Measurements from ENCODE around the gene URI1.

Gene URI1

DNA sequence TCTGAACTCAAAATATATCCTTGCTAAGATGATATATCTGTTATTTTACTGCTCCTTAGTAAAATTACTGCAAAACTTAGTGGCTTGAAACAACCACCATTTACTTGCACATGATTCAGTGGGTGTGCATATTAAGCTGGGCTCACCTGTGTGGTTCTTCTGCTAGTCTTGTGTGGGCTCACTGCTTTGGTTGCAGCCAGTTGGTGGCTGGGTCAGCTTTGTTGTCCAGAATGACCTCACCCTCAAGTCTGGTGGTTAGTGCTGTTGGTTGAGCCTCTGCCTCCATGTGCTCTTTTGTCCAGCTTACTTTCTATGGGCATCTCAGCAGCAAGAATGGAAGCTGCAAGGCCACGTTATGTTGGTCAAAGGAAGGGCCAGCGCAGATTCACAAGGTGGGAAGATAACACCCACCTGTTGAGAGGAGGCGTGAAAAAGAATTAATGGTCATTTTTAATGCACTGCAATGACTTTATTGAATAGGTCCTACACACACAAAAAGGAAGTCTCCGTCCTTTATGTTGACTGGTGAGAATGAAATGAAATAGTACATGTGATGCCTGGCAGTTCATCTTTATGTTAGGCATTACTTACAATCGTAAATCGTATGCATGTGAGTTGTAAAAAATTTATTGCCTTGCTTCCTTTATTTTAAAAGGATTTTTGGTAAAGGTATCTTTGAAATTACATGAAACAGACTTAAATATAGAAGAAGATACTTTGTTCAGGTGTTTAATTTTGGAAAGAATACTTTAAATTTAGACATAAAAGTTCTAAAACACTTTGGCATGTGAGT is 34.3 kb downstream of the URI1 start:
- no peak for DNase-seq

DNA sequence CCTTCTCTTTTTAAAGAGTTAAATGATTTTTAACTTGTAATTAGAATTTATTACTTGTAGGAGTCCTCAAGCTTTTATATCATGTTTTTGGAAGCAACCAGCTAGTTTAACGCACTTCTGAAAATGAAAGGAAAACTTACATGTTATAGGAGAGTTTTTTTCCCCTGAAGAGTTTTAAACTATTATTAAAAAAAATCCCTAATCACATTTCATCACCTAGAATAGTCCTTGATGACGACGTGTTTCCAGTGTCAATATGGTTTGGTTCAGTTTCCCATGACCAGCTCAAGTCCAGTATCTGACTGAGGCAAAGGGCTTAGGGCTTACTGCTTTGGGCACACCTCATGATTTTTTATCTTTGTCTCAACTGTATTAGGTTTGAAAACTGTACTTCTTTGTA is 36.0 kb downstream of the URI1 start:
- DNase-seq, result no peak

DNA sequence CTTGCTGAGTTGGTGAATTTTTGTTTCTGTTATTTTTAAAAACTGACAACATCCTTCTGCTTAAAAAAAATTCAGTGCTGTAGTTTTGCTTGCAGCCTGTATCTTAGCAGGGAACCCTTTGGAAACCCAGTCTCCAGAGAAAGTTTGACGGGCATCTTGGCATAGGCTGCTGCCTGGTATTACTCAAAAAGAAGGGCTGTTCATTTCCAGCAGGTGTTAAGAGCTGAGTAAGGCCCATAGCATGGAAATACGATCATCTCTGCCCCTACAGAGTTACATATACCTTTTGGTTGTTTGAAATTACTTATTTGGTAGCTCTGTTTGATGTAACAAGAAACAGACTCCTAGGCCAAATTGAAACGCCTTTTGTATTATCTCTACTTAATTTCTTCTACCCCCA is 41.5 kb downstream of the URI1 start:
- DNase-seq, result no peak

DNA sequence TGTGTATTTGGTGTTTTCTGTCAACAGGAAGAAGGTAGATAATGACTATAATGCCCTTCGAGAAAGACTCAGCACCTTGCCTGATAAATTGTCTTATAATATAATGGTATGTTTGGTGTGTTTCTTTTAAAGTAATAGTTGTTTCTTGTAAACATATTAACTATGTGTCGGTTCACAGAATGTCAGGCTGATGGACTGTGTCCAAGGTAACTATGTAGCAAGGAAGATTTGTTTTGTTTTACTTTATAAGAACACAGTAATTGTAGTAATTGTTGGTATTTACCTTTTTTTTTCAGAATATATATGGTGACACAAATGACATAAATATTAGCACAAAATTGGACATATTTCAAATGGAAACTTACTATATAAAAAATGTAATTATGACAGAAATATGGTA is 43.2 kb downstream of the URI1 start:
- no peak for DNase-seq

DNA sequence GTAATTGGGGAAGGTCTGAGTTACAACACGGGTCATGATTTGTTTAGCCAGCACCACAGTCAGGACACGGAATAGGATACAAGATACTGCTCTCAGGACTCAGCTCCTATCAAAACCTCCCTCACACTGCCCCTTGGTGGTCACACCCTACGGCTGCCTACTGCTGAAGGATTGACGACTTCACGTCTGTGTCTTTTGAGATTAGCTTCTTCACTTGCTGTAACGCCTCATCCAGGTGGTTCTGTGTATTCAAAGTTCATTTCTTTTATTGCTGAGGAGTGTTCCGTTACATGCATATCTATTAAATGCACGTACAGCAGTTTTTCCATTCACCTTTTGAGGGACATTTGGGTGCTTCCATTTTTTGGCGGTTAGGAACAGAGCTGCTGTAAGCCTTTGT is 46.3 kb downstream of the URI1 start:
- DNase-seq, result no peak

DNA sequence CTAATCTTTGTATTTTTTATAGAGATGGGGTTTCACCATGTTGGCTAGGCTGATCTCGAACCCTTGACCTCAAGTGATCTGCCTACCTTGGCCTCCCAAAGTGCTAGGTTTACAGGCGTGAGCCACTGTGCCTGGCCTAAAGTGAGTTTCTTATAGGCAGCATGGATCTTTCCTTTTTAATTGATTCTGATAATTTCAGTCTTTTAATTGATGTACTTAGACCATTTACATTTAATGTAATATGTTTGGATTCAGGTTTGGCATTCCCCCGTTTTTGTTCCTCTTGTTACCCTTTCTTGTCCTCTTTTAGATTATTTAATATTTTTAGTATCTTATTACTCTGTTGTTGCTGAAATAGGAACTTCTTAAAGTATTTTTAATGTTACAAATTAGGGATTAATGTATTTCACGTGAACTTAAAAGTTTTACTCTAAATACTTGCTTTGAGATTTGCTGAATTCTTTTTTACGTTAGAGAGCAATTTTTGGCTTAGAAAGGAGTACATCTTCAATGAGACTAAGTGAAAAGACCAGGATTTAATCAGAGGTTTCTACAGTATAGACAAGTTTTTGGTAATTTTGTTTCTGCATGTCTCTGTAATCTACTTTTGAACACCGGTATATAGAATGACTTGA is 50.3 kb downstream of the URI1 start:
- DNase-seq, result no peak

DNA sequence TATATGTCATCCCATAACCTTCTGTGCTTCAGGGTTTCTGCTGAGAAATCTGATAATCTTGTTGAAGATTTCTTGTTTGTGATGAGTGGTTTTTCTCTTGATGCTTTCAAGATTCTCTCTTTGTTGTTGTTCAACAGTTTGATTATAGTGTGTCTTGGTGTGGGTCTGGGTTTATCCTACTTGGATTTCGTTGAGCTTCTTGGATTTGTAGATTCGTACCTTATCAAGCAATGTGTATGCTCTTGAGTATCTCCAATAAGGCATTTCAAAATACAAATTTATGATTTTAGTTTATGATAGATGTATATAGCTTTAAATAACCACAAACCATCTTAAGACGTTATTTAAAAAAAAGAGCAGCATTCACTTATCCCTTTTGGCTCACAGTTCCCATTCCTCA is 57.5 kb downstream of the URI1 start:
- DNase-seq, result no peak

DNA sequence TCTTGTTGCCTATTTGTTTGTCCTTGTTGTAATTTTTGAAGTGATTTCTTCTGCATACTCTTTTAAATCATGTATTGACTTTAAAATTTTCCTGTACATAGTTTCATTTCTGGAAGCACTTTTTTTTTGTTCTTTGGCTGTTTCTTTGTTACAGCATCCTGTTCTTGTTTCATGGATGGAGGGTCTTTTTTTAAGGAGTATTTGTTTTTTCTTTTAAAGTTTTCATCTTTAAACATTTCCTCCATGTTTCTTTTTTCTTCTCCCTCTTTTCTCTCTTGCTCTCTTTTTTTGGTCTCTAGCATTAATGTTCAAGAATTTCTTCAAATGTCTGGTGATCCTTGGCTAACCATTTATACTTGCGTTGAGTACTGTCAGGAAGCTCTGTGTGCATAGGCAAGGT is 58.8 kb downstream of the URI1 start:
- no peak for DNase-seq

DNA sequence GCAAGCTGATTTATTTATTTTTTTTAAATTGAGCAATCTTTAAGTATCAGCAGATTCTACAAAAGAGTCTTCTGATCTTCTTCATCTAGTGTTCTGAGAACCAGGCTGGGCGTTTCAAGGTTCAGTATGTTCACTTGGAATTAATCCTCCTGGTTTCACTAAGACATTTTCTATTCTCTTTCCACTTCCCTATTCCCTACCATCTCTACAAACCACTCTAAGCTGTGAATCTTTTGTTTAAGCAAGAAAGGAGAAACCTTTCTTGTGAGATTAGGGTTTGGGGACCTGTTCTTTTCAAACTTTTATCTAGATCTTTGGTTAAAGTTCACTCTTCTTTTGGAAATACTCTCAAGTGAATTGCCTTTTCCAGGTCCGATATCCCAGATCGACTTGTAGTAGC is 59.3 kb downstream of the URI1 start:
- no peak for DNase-seq

DNA sequence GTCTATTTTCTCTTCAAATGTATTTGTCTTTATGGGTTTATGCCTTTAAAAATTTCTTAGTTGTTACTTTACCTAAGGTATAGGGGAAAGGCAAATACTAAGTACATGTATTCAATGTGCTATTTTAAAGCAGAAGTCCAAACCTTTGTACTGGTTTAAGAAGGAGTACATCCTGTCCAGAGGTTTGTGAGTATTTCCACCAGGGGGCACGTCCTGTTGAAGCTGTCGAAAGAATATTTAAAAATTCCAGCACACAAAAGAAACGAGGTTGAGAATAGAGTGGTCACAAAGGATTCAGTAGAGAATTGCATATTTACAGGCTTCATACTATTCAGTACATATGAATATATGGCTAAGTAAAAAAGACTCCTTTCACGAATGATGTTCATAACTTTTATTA is 59.8 kb downstream of the URI1 start:
- no peak for DNase-seq

DNA sequence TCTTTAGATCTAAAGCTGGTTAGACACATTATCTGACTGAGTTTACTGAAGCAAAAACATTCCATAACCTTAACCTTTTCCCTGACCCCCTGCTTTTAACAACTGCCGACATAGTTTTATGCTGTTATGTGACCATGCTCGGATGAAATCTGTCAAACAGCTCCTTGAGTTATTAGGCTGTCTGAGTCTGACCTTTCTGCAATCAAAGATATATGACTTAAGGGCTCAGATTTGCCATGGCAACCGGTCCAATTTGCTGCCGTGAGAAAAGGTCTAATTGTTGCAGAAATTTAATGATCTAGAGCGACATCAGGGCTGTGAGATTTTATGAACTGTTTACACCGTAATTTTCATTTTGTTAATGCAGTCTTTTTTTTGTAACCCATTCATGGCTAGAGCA is 61.8 kb downstream of the URI1 start:
- no peak for DNase-seq

DNA sequence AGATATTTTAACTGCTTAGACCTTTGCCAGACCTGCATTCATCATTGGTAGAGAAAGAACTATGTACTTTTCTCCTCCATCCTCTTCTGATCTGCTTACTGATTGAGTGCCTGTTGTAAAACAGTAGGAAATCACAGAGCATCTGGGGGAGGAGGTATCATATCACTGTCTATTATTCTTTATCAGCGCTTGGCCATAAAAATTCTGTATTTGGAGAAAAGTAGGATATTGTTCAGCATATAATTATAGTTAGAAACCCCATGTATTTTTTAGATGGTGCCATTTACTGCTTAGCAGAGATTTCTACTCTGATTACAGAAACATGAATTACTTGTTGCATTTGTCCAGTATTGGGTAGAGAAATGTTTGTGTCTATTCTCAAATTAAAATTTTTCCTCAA is 62.4 kb downstream of the URI1 start:
- no peak for DNase-seq

DNA sequence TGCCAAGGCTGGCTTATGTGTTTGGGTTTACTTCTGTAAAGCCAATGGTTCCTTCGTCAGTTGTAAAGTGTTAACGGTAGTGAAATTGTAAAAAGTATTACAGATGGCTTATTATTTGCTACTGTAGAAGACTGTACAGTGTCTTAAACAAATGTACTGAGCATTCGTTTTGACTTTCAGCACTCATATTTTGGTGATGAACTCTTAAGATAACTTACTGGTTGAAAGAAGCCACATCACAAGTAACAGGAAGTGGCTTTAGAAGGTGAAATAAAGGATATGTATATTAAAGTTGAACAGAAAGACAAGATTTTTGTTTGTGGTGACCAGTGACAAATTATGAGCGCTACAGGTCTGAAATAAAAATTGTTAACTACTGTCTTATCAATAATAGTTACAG is 64.2 kb downstream of the URI1 start:
- no peak for DNase-seq

DNA sequence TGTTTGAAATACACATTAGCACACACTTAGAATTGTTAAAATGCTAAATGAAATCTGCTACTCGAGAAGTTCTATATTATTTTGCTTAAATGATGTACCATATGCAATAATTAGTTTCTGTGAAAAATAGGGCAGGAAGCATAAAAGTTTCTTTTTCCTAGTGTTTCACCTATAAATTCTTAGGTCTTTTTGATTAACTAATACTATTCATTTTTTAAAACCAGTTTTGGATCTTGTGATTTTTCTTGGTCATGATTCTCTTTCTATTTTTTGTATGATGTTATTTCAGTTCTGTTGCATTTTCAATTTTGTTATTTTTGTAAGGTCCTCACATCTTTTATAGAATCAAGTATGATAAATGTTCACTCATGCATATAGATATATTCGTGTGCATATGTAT is 66.1 kb downstream of the URI1 start:
- no peak for DNase-seq

DNA sequence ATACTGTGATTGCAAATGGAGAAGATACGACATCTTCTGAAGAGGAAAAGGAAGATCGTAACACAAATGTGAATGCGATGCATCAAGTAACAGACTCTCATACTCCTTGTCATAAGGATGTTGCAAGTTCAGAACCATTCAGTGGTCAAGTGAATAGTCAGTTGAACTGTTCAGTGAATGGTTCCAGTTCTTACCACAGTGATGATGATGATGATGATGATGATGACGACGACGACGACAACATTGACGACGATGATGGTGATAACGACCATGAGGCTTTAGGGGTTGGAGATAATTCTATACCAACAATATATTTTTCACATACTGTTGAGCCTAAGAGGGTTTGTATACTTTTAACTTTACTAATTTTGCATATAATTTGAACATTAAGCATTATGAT is 67.0 kb downstream of the URI1 start:
- no peak for DNase-seq

DNA sequence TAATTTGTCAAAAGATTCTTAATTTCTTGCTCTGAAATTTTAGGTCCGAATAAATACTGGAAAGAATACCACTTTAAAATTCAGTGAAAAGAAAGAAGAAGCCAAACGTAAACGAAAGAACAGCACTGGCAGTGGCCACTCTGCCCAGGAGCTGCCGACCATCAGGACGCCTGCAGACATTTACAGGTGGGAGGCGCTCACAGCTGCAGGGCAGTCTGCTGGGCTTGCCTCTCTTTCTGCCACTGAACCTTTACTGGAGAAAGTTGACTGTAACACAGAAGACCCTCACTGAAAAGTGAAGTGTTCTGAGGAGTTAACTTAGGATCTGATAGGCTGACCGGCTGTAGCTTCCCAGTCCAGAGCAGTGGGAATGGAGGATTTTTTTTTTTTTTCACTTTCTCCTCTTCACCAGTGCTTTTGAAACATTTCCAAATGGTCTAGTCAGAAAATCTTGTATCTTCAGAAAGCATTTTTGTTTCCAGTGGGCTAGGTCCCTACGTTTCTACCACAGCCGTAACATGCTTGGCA is 69.1 kb downstream of the URI1 start:
- DNase-seq, result no peak

DNA sequence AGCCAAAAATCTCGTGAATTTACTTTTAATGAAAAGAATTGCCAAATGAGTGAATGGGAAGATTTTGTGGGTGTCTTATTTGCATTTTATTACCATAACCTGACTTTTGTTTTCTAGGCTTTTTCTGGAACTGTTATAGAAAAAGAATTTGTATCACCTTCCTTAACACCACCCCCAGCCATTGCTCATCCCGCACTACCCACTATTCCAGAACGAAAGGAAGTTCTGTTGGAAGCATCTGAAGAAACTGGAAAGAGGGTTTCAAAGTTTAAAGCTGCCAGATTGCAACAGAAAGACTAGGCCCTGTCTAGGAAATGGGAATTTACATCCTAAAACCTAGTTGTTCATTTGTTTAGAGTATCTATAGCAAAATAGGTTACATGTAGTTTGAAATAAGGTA is 72.7 kb downstream of the URI1 start:
- no peak for DNase-seq

DNA sequence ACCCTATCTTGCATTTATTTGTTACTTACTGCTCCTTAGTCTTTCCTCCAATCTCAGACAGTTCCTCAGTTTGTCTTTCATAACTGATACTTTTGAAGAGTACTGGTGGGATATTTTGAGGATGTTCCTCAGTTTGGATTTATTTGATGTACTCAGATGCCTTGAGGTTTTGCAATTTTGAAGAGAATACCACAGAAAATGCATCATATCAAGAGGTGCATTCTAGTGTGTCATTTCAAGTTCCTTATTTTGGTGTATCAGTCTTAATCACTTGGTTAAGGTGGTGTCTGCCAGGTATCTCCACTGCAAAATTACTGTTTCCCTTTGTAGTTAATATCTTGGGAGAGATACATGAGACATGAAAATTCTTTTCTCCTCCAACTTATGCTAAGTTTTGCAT is 75.1 kb downstream of the URI1 start:
- no peak for DNase-seq

DNA sequence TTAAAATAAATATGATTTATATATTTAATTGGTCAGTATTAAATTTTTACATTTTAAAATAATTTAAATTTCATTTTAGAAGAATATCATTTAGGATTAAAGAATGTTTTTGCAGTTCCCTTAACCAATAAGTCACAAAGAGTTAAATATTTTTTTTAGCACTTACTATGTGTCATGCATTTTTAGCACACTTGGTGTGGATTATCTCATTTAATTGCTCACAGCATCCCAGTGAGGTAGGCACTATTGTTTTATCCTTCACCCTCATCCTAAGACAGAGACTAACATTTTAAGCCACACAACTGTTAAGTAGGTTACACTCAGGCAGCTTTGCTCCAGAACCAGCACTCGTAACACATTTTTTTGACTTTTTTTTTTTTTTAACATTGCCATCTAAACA is 78.2 kb downstream of the URI1 start:
- no peak for DNase-seq

DNA sequence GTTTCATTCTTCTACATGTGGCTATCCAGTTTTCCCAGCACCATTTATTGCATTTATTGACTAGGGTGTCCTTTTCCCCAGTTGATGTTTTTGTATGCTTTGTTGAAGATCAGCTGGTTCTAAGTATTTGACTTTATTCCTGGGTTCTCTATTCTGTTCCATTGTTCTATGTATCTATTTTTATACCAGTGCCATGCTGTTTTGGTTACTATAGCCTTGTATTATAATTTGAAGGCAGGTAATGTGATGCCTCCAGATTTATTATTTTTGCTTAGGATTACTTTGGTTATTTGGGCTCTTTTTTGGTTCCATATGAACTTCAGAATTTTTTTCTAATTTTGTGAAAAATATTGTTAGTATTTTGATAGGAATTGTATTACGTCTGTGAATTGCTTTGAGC is 80.6 kb downstream of the URI1 start:
- DNase-seq, result no peak

DNA sequence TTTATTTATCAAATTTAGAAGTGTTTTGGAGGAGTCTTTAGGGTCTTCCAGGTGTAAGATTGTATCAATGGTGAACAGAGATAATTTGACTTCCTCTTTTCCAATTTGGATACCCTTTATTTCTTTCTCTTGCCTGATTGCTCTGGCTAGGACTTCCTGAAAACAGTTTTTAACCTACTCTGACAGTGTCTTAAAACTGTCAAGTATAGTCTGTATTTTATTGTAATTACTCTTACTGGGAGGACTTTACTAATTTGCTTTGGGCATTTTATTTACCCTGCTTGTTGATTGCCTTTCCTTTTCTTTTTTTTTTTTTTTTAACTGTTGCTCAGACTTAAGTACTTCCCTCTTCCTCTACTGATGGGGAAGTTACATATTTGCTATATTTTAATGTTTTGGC is 81.3 kb downstream of the URI1 start:
- no peak for DNase-seq

DNA sequence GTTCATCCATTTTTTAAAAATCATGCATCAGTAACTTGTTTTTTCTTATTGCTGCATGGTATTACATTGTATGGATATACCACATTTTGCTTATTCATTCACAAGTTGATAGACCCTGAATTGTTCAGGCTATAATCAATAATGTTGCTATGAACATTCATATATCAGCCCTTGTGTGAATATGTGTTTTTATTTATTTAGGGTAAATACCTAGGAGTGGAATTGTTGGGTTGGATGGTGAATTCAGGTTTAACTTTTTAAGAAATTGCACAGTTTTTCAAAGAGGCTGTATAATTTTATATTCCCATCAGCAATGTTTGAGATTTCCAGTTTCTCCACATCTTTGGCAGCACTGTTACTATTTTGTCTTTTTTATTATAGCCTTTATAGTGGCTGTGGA is 82.1 kb downstream of the URI1 start:
- no peak for DNase-seq

DNA sequence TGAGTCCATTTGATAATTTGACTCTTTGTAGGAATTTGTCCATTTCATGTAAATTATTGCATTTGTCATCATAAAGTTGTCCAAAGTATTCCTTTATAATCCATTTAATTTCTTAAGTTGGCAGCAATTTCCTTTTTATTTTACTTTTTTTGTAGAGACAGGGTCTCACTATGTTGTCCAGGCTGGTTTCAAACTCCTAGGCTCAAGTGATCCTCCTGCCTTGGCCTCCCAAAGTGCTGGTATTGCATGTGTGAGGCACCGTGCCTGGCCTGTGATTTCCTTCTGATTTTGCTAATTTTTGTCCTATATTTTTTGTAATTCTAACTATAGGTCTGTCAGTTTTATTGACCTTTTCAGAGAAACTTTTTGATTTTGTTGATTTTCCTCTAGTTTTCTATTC is 84.9 kb downstream of the URI1 start:
- no peak for DNase-seq

DNA sequence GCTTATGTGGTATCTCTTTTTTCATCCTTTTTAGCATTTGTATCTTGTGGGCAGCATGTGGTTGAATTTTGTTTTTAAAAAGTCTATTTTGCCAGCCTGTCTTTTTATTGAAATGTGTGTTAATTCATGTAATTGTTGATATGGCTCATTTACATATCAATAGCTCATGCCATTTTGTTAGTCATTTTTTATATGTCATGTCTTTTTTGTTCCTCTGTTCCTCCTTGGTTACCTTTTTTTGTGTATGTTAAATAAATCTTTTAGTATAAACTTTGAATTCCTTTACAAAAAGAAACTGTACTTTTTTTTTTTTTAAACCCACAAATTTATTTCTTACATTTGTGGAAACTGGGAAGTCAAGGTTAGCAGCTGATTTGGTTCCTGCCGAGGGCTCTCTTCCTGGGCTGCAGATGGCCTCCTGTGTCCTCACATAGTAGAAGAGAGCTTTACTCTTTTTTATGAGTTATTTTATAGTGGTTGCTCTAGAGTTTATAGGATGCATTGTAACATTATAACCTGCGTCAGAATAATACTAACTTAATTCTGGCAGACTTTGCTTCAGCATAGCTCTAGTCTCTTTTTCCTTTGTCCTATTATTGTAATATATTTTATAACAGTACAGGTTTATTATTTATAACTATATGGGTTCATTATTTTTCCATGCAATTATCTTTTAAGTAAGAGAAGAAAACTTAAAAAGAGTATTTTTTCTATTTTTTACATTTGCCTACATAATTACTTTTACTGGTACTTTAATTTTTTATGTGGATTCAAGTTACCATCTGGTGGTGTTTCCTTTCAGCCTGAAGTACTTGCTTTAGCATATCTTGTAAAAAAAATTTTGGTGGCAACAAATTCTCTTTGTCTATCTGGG is 86.3 kb downstream of the URI1 start:
- no peak for DNase-seq
